Epithelial cell of proximal tubule (primary cell): ENCODE results near the gene RGS9. TPM values are rescaled to one million over a fixed set of nuclear protein-coding genes. Genes with fewer than 3 reads are reported as not detected.

Source experiments
- DNase-seq: peaks from one replicate; pipeline ENCODE4 v3.0.0-alpha.2; 2011; ENCODE audit warnings: low read depth
- H3K4me3 ChIP-seq: 2 replicates; pipeline ENCODE4 v1.5.1; 2011; ENCODE audit warnings: low read depth, mild to moderate bottlenecking, low read length
- CTCF ChIP-seq: conservative IDR thresholded peaks from 2 replicates; pipeline ENCODE4 v1.5.1; 2012; ENCODE audit warnings: low read depth, mild to moderate bottlenecking, low read length
- total RNA-seq: library from RNA; depleted of rRNA; stranded (reverse); fragments of >200 nt; gene quantifications from 2 replicates; pipeline ENCODE4 v1.2.3, GENCODE V29; 2015

The RGS9 gene
- total RNA-seq, 1 donor from 2014 or later: 5.2 TPM

GRCh38 chr17:65123757-65124675 is 13.2 kb upstream of the RGS9 start:
- peak overlapping the region; percentile 91 for H3K4me3 ChIP-seq

GRCh38 chr17:65130832-65131231 is 6.3 kb upstream of the RGS9 start:
- no peak for DNase-seq
- TF ChIP-seq CTCF: no peak

More at GRCh38 chr17:65123757-65124675, 13.2 kb upstream of the RGS9 start:
- no peak for DNase-seq
- no peak for TF ChIP-seq CTCF

GRCh38 chr17:65131240-65131639 is 5.9 kb upstream of the RGS9 start:
- no peak for TF ChIP-seq CTCF
- no peak overlapping the region for H3K4me3 ChIP-seq
- DNase-seq: no peak

More at GRCh38 chr17:65130832-65131231, 6.3 kb upstream of the RGS9 start:
- H3K4me3 ChIP-seq: no peak overlapping the region

GRCh38 chr17:65131946-65132345 is 5.2 kb upstream of the RGS9 start:
- no peak overlapping the region for H3K4me3 ChIP-seq
- TF ChIP-seq CTCF: no peak
- DNase-seq: no peak

GRCh38 chr17:65134035-65134434 is 3.1 kb upstream of the RGS9 start:
- TF ChIP-seq CTCF: no peak
- no peak overlapping the region for H3K4me3 ChIP-seq
- DNase-seq: no peak

DNA sequence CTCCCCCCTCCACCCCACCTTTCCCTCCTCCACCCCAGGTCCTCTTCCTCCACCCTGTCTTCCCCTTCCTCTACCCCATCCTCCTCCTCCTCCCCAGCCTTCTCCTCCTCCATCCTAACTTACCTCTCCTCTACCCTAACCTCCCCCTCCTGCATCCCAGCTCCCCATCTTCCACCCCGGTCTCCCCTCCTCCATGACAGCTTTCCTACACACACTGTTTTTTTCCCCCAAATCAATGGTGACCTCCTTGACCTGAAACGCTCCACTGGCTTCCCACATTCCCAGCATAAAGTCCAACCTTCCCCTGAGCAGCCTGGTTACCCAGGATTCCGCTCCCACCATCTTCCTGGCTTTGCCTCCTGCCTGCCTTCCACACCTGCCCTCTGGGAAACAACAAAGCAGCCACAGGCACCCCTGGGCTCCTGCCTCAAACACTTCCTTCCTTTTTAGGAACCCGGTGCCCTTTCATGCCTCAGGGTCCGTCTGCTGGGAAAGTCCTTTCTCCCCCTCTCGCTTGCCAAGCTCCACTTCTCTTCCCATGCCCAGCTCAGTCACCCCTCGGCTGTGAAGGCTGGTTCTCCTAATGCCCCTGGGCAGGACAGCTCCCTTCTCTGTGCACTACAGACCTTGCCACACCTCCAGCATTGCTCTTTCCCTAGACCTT is 2.1 kb downstream of the RGS9 start:
- DNase-seq: no peak
- H3K4me3 ChIP-seq: no peak overlapping the region
- no peak for TF ChIP-seq CTCF
